ENCODE results near the gene IL13RA1. TPM values are rescaled to one million over a fixed set of nuclear protein-coding genes. Genes with fewer than 3 reads are reported as not detected.

The IL13RA1 gene
- total RNA-seq (2012; rRNA removed) = 32.3 and 48.7 TPM in 2 replicates

- Histone ChIP-seq H3K4me1 (ENCODE audit: control insufficient read depth, insufficient read depth, low read length) (peaks cover 16% of the 10 kb centered on the region), H3K4me3 (ENCODE audit: low read length) (peak within 1 kb of the TSS; percentile 78), H3K9ac (ENCODE audit: low read depth, low read length) (peak within 1 kb of the TSS; percentile 83), H3K36me3 (ENCODE audit: insufficient read depth, low read length) (no peaks in the 10 kb centered on the region), H3K4me2 (ENCODE audit: low read length) (peak within 1 kb of the TSS; percentile 92), H3K9me3 (replicated peaks; ENCODE audit: low read length) (no peaks in the 10 kb centered on the region), H3K27me3 (ENCODE audit: control insufficient read depth, insufficient read depth, low read length) (no peaks in the 10 kb centered on the region)
Observed at GRCh38 chrX:118726887-118727685, at the start of gene IL13RA1. TSS of gene IL13RA1 (plus strand) at chrX:118727606. CDS start at chrX:118727639, 33 bp downstream.

- Histone ChIP-seq H3K27me3 (ENCODE audit: control insufficient read depth, insufficient read depth, low read length) (no peaks in the 10 kb centered on the region), H3K4me3 (ENCODE audit: low read length) (no peak overlapping the region), H3K36me3 (ENCODE audit: insufficient read depth, low read length) (no peaks in the 10 kb centered on the region), H3K9me3 (replicated peaks; ENCODE audit: low read length) (no peaks in the 10 kb centered on the region), H3K4me2 (ENCODE audit: low read length) (no peak overlapping the region), H3K4me1 (ENCODE audit: control insufficient read depth, insufficient read depth, low read length) (no peaks in the 10 kb centered on the region), H3K9ac (ENCODE audit: low read depth, low read length) (no peak overlapping the region)
Observed at GRCh38 chrX:118679290-118679689, 48.1 kb upstream of the IL13RA1 start.

DNA sequence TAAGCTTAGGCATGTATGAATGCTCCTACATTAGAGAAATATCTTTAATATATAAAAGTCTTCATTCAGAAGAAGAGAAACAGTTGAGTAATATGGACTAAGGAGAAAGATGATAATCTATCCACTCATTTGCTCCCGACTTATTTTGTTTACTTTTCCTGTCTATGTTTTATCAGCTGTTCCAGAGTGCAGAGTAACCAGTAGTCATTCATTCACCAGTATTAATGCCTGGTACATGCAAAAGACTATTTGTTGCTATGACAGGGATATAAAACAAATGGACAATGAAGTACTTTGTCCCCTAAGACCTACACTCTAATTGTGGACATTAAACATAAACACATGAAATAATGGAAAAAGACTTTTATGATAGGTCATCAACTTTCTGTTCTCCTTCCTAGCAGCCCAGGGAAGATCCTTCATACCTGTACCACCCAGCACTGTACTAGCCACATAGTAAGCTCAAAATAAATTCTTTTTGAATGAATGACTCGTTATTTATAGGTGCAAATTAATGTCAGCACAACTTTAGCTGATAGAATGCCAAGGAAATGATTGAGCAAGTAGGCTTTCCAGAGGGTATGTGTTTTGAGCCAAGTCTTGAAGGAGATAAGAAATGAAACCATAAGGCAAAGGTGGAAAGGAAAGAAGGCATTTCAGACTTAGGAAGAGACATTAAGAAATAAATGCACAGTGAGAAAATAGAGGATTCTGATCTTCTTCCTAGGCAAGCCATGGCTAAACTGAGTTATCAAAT is 45.0 kb upstream of the IL13RA1 start:
- Histone ChIP-seq H3K4me1 (ENCODE audit: control insufficient read depth, insufficient read depth, low read length) (no peaks in the 10 kb centered on the region), H3K27me3 (ENCODE audit: control insufficient read depth, insufficient read depth, low read length) (no peaks in the 10 kb centered on the region), H3K36me3 (ENCODE audit: insufficient read depth, low read length) (no peaks in the 10 kb centered on the region), H3K4me2 (ENCODE audit: low read length) (no peak overlapping the region), H3K4me3 (ENCODE audit: low read length) (no peak overlapping the region), H3K9ac (ENCODE audit: low read depth, low read length) (no peak overlapping the region), H3K9me3 (replicated peaks; ENCODE audit: low read length) (no peaks in the 10 kb centered on the region)

DNA sequence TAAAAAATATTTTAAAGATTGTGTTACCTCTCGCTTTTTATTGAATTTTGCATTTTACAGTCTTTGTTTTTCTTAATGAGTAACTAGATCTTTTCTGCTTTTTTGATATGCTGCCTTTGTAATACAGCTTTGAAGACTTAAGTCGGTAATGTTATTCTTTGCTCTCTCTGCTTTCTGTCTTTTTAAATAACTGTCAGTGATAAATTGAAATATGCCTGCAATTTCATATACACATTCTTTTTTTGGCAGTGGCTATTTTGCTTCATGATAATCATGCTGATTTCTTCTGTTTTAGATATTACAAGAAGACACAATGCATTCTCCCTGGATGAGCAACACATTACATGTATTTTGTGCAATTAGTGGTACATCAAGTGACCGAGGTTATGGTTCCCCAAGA is 42.0 kb upstream of the IL13RA1 start:
- Histone ChIP-seq H3K4me3 (ENCODE audit: low read length) (no peak overlapping the region), H3K9ac (ENCODE audit: low read depth, low read length) (no peak overlapping the region), H3K36me3 (ENCODE audit: insufficient read depth, low read length) (no peaks in the 10 kb centered on the region), H3K27me3 (ENCODE audit: control insufficient read depth, insufficient read depth, low read length) (no peaks in the 10 kb centered on the region), H3K9me3 (replicated peaks; ENCODE audit: low read length) (no peaks in the 10 kb centered on the region), H3K4me2 (ENCODE audit: low read length) (no peak overlapping the region), H3K4me1 (ENCODE audit: control insufficient read depth, insufficient read depth, low read length) (no peaks in the 10 kb centered on the region)

DNA sequence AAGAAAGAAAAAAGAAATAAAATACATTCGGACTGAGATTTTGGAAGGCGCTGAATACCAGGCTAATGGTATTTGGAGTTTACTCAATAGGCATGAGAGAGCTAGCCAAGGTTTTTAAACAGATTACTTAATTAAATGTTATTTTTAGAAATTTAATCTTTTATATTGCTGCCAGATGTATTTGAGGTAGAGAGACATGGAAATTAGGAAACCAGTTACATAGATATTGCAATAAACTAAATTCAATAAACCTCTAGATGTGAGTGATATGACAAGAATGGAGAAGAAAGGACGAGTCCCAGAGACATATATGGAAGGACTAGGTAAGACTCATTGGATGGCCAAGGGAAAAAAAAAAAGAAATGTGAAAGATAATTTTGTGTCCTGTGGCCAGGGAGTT is 38.5 kb upstream of the IL13RA1 start:
- Histone ChIP-seq H3K4me2 (ENCODE audit: low read length) (no peak overlapping the region), H3K9ac (ENCODE audit: low read depth, low read length) (no peak overlapping the region), H3K4me3 (ENCODE audit: low read length) (no peak overlapping the region), H3K9me3 (replicated peaks; ENCODE audit: low read length) (no peaks in the 10 kb centered on the region), H3K36me3 (ENCODE audit: insufficient read depth, low read length) (no peaks in the 10 kb centered on the region), H3K4me1 (ENCODE audit: control insufficient read depth, insufficient read depth, low read length) (no peaks in the 10 kb centered on the region), H3K27me3 (ENCODE audit: control insufficient read depth, insufficient read depth, low read length) (no peaks in the 10 kb centered on the region)

- Histone ChIP-seq H3K27me3 (ENCODE audit: control insufficient read depth, insufficient read depth, low read length) (no peaks in the 10 kb centered on the region), H3K4me1 (ENCODE audit: control insufficient read depth, insufficient read depth, low read length) (no peaks in the 10 kb centered on the region), H3K4me3 (ENCODE audit: low read length) (no peak overlapping the region), H3K9ac (ENCODE audit: low read depth, low read length) (no peak overlapping the region), H3K4me2 (ENCODE audit: low read length) (no peak overlapping the region), H3K36me3 (ENCODE audit: insufficient read depth, low read length) (no peaks in the 10 kb centered on the region), H3K9me3 (replicated peaks; ENCODE audit: low read length) (no peaks in the 10 kb centered on the region)
Observed at GRCh38 chrX:118693843-118694242, 33.6 kb upstream of the IL13RA1 start.

DNA sequence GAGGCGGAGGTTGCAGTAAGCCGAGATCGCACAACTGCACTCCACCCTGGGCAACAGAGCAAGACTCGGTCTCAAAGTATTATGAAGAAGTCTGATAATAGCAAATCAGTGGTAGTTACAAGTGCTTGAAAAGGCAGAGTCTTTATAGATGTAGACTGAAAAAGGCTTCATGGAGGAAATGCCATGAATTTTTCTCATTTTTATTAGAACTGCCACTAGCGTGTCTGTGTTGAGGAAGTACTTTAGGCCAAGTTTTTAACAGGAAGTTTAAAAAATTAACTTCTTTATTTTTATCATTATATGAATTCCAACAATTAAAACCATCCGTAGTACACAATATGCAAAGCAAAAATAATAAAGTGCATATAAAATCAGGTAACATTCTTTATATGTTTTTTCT is 32.8 kb upstream of the IL13RA1 start:
- Histone ChIP-seq H3K4me2 (ENCODE audit: low read length) (no peak overlapping the region), H3K36me3 (ENCODE audit: insufficient read depth, low read length) (no peaks in the 10 kb centered on the region), H3K4me1 (ENCODE audit: control insufficient read depth, insufficient read depth, low read length) (no peaks in the 10 kb centered on the region), H3K9ac (ENCODE audit: low read depth, low read length) (no peak overlapping the region), H3K27me3 (ENCODE audit: control insufficient read depth, insufficient read depth, low read length) (no peaks in the 10 kb centered on the region), H3K9me3 (replicated peaks; ENCODE audit: low read length) (no peaks in the 10 kb centered on the region), H3K4me3 (ENCODE audit: low read length) (no peak overlapping the region)

- H3K9ac ChIP-seq (ENCODE audit: low read depth, low read length) = no peak overlapping the region
- H3K36me3 ChIP-seq (ENCODE audit: insufficient read depth, low read length) = no peaks in the 10 kb centered on the region
- no peaks in the 10 kb centered on the region for H3K27me3 ChIP-seq (ENCODE audit: control insufficient read depth, insufficient read depth, low read length)
- no peak overlapping the region for H3K4me2 ChIP-seq (ENCODE audit: low read length)
- H3K4me1 ChIP-seq (ENCODE audit: control insufficient read depth, insufficient read depth, low read length) = no peaks in the 10 kb centered on the region
- H3K4me3 ChIP-seq (ENCODE audit: low read length) = no peak overlapping the region
- H3K9me3 ChIP-seq (replicated peaks; ENCODE audit: low read length) = no peaks in the 10 kb centered on the region
Observed at GRCh38 chrX:118698516-118699170, 28.8 kb upstream of the IL13RA1 start.

DNA sequence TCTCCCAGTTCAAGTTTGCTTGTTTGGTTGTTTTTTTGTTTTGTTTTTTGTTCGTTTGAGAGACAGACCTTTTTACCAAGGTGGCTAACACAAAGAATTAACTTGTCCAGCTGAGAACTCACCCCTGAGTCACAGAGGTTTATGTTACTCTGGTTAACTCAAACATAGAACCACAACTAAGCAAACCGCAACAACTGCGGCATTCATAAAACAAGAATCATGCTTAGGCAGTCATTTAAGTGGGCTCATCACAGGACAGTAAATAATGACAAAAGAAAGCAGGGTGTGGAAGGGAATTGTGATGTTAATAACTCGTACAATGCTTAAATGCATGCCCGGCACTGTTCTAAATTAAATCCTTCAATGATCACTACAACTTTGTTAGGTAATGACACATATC is 24.7 kb upstream of the IL13RA1 start:
- no peaks in the 10 kb centered on the region for H3K36me3 ChIP-seq (ENCODE audit: insufficient read depth, low read length)
- H3K9ac ChIP-seq (ENCODE audit: low read depth, low read length) = no peak overlapping the region
- no peaks in the 10 kb centered on the region for H3K27me3 ChIP-seq (ENCODE audit: control insufficient read depth, insufficient read depth, low read length)
- H3K4me2 ChIP-seq (ENCODE audit: low read length) = no peak overlapping the region
- no peaks in the 10 kb centered on the region for H3K9me3 ChIP-seq (replicated peaks; ENCODE audit: low read length)
- no peaks in the 10 kb centered on the region for H3K4me1 ChIP-seq (ENCODE audit: control insufficient read depth, insufficient read depth, low read length)
- H3K4me3 ChIP-seq (ENCODE audit: low read length) = no peak overlapping the region

DNA sequence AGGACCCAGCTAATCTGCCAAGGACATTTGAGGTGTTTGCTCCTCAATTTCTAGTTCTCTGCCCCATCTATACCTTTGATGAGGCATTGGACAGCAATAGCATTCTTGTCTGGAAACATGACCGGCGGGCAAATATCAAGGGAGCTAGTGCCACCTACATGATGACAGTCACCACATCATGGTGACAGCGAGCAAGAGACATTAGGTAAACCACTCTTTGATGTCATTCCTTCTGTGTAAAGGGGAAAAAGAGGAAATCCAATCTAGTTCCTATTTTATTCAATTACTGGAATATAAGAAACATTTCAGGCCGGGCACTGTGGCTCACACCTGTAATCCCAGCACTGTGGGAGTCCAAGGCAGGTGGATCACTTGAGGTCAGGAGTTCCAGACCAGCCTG is 20.7 kb upstream of the IL13RA1 start:
- H3K4me2 ChIP-seq (ENCODE audit: low read length) = no peak overlapping the region
- H3K4me1 ChIP-seq (ENCODE audit: control insufficient read depth, insufficient read depth, low read length) = no peaks in the 10 kb centered on the region
- H3K36me3 ChIP-seq (ENCODE audit: insufficient read depth, low read length) = no peaks in the 10 kb centered on the region
- H3K9me3 ChIP-seq (replicated peaks; ENCODE audit: low read length) = no peaks in the 10 kb centered on the region
- H3K4me3 ChIP-seq (ENCODE audit: low read length) = no peak overlapping the region
- H3K27me3 ChIP-seq (ENCODE audit: control insufficient read depth, insufficient read depth, low read length) = no peaks in the 10 kb centered on the region
- no peak overlapping the region for H3K9ac ChIP-seq (ENCODE audit: low read depth, low read length)

GRCh38 chrX:118714521-118714920 is 12.9 kb upstream of the IL13RA1 start:
- Histone ChIP-seq H3K4me1 (ENCODE audit: control insufficient read depth, insufficient read depth, low read length) (no peaks in the 10 kb centered on the region), H3K9me3 (replicated peaks; ENCODE audit: low read length) (no peaks in the 10 kb centered on the region)

More at GRCh38 chrX:118714521-118714920, 12.9 kb upstream of the IL13RA1 start:
- H3K4me3 ChIP-seq (ENCODE audit: low read length) = no peak overlapping the region
- no peaks in the 10 kb centered on the region for H3K36me3 ChIP-seq (ENCODE audit: insufficient read depth, low read length)
- no peak overlapping the region for H3K4me2 ChIP-seq (ENCODE audit: low read length)
- H3K9ac ChIP-seq (ENCODE audit: low read depth, low read length) = no peak overlapping the region
- no peaks in the 10 kb centered on the region for H3K27me3 ChIP-seq (ENCODE audit: control insufficient read depth, insufficient read depth, low read length)

Measured in skeletal muscle satellite cell (primary cell).